Activated T-cell treated with anti-CD3 and anti-CD28 coated beads, Interleukin-2, amount 50 U/mL, for 72 hours (primary cell): ENCODE results near the gene TOR1A. TPM values are rescaled to one million over a fixed set of nuclear protein-coding genes. Genes with fewer than 3 reads are reported as not detected.
A peak's percentile ranks its signal among the peaks of the same experiment; 100 is the strongest.

Source experiments
- ATAC-seq, 2 donors: fragments of 150-1000 bp; cut with Tn5 transposase; replicated peaks in 1 of 2; 2 replicates each; pipeline ENCODE4 v1.10.0; 2021; ENCODE audit warnings: moderate library complexity in 2 of 2, mild to moderate bottlenecking in 1 of 2
- DNase-seq, 2 donors: peaks; one replicate each; pipeline ENCODE4 v3.0.0; 2021 to 2022; ENCODE audit warnings: mixed read lengths in 1 of 2
- H3K27ac Mint-ChIP-seq: one replicate; pipeline ENCODE4 v1.8.0; 2022; ENCODE audit warnings: mild to moderate bottlenecking, moderate library complexity, mixed read lengths
- H3K27me3 Mint-ChIP-seq: one replicate; pipeline ENCODE4 v1.8.0; 2022; ENCODE audit warnings: low read depth, mixed read lengths
- H3K36me3 Mint-ChIP-seq, 2 donors: one replicate each; pipeline ENCODE4 v1.8.0; 2022; ENCODE audit warnings: mixed read lengths in 2 of 2, mild to moderate bottlenecking in 1 of 2; ENCODE audit not compliant: insufficient read depth in 2 of 2
- H3K4me1 Mint-ChIP-seq: one replicate; pipeline ENCODE4 v1.8.0; 2022; ENCODE audit warnings: low read depth, mixed read lengths
- H3K4me3 Mint-ChIP-seq, 2 donors: one replicate each; pipeline ENCODE4 v1.8.0; 2022; ENCODE audit warnings: mild to moderate bottlenecking in 2 of 2, mixed read lengths in 2 of 2, moderate library complexity in 2 of 2
- H3K9me3 Mint-ChIP-seq, 2 donors: one replicate each; pipeline ENCODE4 v1.8.0; 2022; ENCODE audit warnings: mixed read lengths in 2 of 2
- total RNA-seq, 2 donors: library from RNA; stranded (reverse); gene quantifications; one replicate each; pipeline ENCODE4 v1.2.3, GENCODE V29; 2022

TOR1A gene
- 10 to 100 TPM; 47.0 to 49.3 TPM for total RNA-seq

- H3K4me1 Mint-ChIP-seq, result peaks cover 14% of the 10 kb centered on the region
- no peaks in the 10 kb centered on the region for H3K9me3 Mint-ChIP-seq
- H3K27me3 Mint-ChIP-seq, result no peaks in the 10 kb centered on the region
- peak within 1 kb of the TSS; percentile 90 to 92 for H3K4me3 Mint-ChIP-seq
- H3K27ac Mint-ChIP-seq, result peak within 1 kb of the TSS; percentile 82
- H3K36me3 Mint-ChIP-seq, result peaks cover 7 to 20% of the 10 kb centered on the region in 2 donors
- DNase-seq (peak; percentile 95), ATAC-seq (peak; percentile 93)
Measured at GRCh38 chr9:129823935-129824601, at the start of gene TOR1A. TOR1A (minus strand) TSS chr9:129824136; CDS start chr9:129824085, 51 bp downstream.

GRCh38 chr9:129871046-129871445 lies 47.1 kb upstream of the TOR1A start:
- Mint-ChIP-seq H3K27ac (peak overlapping the region; percentile 93), H3K4me3 (peak overlapping the region in 1 of 2 donors; percentile 70), H3K36me3 (peaks cover 2 to 19% of the 10 kb centered on the region in 2 donors), H3K4me1 (peaks cover 68% of the 10 kb centered on the region), H3K9me3 (no peaks in the 10 kb centered on the region), H3K27me3 (no peaks in the 10 kb centered on the region)
- no peak for ATAC-seq
- no peak for DNase-seq

- no peak for DNase-seq
- peak overlapping the region; percentile 66 for H3K27ac Mint-ChIP-seq
- H3K9me3 Mint-ChIP-seq, result no peaks in the 10 kb centered on the region
- H3K36me3 Mint-ChIP-seq, result peaks cover 3 to 26% of the 10 kb centered on the region in 2 donors
- H3K4me3 Mint-ChIP-seq, result peak overlapping the region; percentile 72 to 75
- peaks cover 76% of the 10 kb centered on the region for H3K4me1 Mint-ChIP-seq
- ATAC-seq, result no peak
- no peaks in the 10 kb centered on the region for H3K27me3 Mint-ChIP-seq
Measured at GRCh38 chr9:129869585-129870501, 45.9 kb upstream of the TOR1A start.

GRCh38 chr9:129868872-129869486 lies 45.0 kb upstream of the TOR1A start:
- H3K36me3 Mint-ChIP-seq, result peaks cover 5 to 30% of the 10 kb centered on the region in 2 donors
- peak overlapping the region; percentile 84 for H3K27ac Mint-ChIP-seq
- peak overlapping the region; percentile 72 to 75 for H3K4me3 Mint-ChIP-seq
- ATAC-seq, result peak; percentile 88 to 89
- peak; percentile 91 to 92 for DNase-seq
- no peaks in the 10 kb centered on the region for H3K27me3 Mint-ChIP-seq
- H3K9me3 Mint-ChIP-seq, result no peaks in the 10 kb centered on the region
- peaks cover 77% of the 10 kb centered on the region for H3K4me1 Mint-ChIP-seq

- Mint-ChIP-seq H3K27ac (peak overlapping the region; percentile 84), H3K4me1 (peaks cover 79% of the 10 kb centered on the region), H3K4me3 (peak overlapping the region; percentile 72 to 75), H3K9me3 (no peaks in the 10 kb centered on the region), H3K27me3 (no peaks in the 10 kb centered on the region), H3K36me3 (peaks cover 10 to 31% of the 10 kb centered on the region in 2 donors)
- ATAC-seq (no peak), DNase-seq (no peak)
Measured at GRCh38 chr9:129868023-129868871, 44.3 kb upstream of the TOR1A start.

- no peaks in the 10 kb centered on the region for H3K27me3 Mint-ChIP-seq
- peaks cover 84% of the 10 kb centered on the region for H3K4me1 Mint-ChIP-seq
- peak overlapping the region; percentile 69 to 76 for H3K4me3 Mint-ChIP-seq
- ATAC-seq (no peak), DNase-seq (peak in 1 of 2 donors; percentile 44)
- H3K36me3 Mint-ChIP-seq, result peaks cover 10 to 32% of the 10 kb centered on the region in 2 donors
- no peaks in the 10 kb centered on the region for H3K9me3 Mint-ChIP-seq
- H3K27ac Mint-ChIP-seq, result peak overlapping the region; percentile 89
Measured at GRCh38 chr9:129867136-129868022, 43.4 kb upstream of the TOR1A start.

GRCh38 chr9:129866394-129867135 lies 42.6 kb upstream of the TOR1A start:
- Mint-ChIP-seq H3K36me3 (peaks cover 15 to 36% of the 10 kb centered on the region in 2 donors), H3K4me1 (peaks cover 84% of the 10 kb centered on the region), H3K9me3 (no peaks in the 10 kb centered on the region), H3K27ac (peak overlapping the region; percentile 89), H3K27me3 (no peaks in the 10 kb centered on the region), H3K4me3 (peak overlapping the region; percentile 69 to 76)
- DNase-seq (peak; percentile 50 to 55), ATAC-seq (no peak)

GRCh38 chr9:129865668-129866320 lies 41.9 kb upstream of the TOR1A start:
- DNase-seq, result no peak
- no peaks in the 10 kb centered on the region for H3K9me3 Mint-ChIP-seq
- H3K27ac Mint-ChIP-seq, result peak overlapping the region; percentile 89
- no peaks in the 10 kb centered on the region for H3K27me3 Mint-ChIP-seq
- no peak for ATAC-seq
- H3K36me3 Mint-ChIP-seq, result peaks cover 17 to 39% of the 10 kb centered on the region in 2 donors
- H3K4me1 Mint-ChIP-seq, result peaks cover 85% of the 10 kb centered on the region
- H3K4me3 Mint-ChIP-seq, result peak overlapping the region; percentile 69 to 76

GRCh38 chr9:129864991-129865647 lies 41.2 kb upstream of the TOR1A start:
- Mint-ChIP-seq H3K4me3 (peak overlapping the region; percentile 62 to 83), H3K36me3 (peaks cover 17 to 38% of the 10 kb centered on the region in 2 donors), H3K9me3 (no peaks in the 10 kb centered on the region), H3K27me3 (no peaks in the 10 kb centered on the region), H3K27ac (peak overlapping the region; percentile 91), H3K4me1 (peaks cover 85% of the 10 kb centered on the region)
- ATAC-seq (peak; percentile 12 to 28), DNase-seq (peak in 1 of 2 donors; percentile 38)

GRCh38 chr9:129863059-129863690 lies 39.2 kb upstream of the TOR1A start:
- Mint-ChIP-seq H3K4me3 (peak overlapping the region; percentile 69 to 84), H3K27me3 (no peaks in the 10 kb centered on the region), H3K4me1 (peaks cover 72% of the 10 kb centered on the region), H3K36me3 (peaks cover 17 to 37% of the 10 kb centered on the region in 2 donors), H3K27ac (peak overlapping the region; percentile 90), H3K9me3 (no peaks in the 10 kb centered on the region)
- peak; percentile 83 to 85 for DNase-seq
- peak; percentile 81 to 82 for ATAC-seq
